ENCODE data around the gene ANAPC15. TPM values are rescaled to one million over a fixed set of nuclear protein-coding genes. Genes with fewer than 3 reads are reported as not detected.
A peak's percentile ranks its signal among the peaks of the same experiment; 100 is the strongest.

ANAPC15 gene
- total and polyA plus RNA-seq, 9 of the 15 experiments (the other 6 are each of a cell fraction or from before 2014, with no cell fraction given) = 53.0 to 254 (median 75.7) TPM

GRCh38 chr11:72102946-72103753, 9.3 kb downstream of the ANAPC15 start, which contains the start of gene LAMTOR1 (continued):
- peak in 1 of 2 experiments; percentile 22; a peak in 1 of 4 replicates for TF ChIP-seq NRF1 (conservative IDR thresholded peaks at IDR 0.05 in 1 of 2, IDR thresholded peaks at IDR 0.05 in 1 of 2)
- no peak for TF ChIP-seq CHD2 (IDR thresholded peaks at IDR 0.05; ENCODE audit: low read depth, low read length)
- TF ChIP-seq SOX6 (IDR thresholded peaks at IDR 0.05) = peak; percentile 57; the same call in 1 of the 2 replicates
- no peak for TF ChIP-seq HNRNPK (IDR thresholded peaks at IDR 0.05; ENCODE audit: low read depth, low read length, poor library complexity, severe bottlenecking)
- TF ChIP-seq YY1 (IDR thresholded peaks at IDR 0.05; ENCODE audit: borderline replicate concordance in 1 of 3, control insufficient read depth in 1 of 3, extremely low read depth in 1 of 3, insufficient read depth in 3 of 3, insufficient read length in 1 of 3, insufficient replicate concordance in 2 of 3, low read depth in 1 of 3, low read length in 2 of 3) = peak in 2 of 3 experiments; percentile 60 to 61
- TF ChIP-seq, protein P1, sequence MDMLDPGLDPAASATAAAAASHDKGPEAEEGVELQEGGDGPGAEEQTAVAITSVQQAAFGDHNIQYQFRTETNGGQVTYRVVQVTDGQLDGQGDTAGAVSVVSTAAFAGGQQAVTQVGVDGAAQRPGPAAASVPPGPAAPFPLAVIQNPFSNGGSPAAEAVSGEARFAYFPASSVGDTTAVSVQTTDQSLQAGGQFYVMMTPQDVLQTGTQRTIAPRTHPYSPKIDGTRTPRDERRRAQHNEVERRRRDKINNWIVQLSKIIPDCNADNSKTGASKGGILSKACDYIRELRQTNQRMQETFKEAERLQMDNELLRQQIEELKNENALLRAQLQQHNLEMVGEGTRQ (CRISPR knock-in tag; IDR thresholded peaks at IDR 0.05) = peak; percentile 95
- 0 out of 2 replicates have a peak, but pooled peaks have one; percentile 46 for TF ChIP-seq SLC30A9 (CRISPR knock-in tag; IDR thresholded peaks at IDR 0.05)
- TF ChIP-seq, protein P2, sequence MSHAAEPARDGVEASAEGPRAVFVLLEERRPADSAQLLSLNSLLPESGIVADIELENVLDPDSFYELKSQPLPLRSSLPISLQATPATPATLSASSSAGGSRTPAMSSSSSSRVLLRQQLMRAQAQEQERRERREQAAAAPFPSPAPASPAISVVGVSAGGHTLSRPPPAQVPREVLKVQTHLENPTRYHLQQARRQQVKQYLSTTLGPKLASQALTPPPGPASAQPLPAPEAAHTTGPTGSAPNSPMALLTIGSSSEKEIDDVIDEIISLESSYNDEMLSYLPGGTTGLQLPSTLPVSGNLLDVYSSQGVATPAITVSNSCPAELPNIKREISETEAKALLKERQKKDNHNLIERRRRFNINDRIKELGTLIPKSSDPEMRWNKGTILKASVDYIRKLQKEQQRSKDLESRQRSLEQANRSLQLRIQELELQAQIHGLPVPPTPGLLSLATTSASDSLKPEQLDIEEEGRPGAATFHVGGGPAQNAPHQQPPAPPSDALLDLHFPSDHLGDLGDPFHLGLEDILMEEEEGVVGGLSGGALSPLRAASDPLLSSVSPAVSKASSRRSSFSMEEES (CRISPR knock-in tag; IDR thresholded peaks at IDR 0.05) = peak; percentile 99
- TF ChIP-seq, protein P3, sequence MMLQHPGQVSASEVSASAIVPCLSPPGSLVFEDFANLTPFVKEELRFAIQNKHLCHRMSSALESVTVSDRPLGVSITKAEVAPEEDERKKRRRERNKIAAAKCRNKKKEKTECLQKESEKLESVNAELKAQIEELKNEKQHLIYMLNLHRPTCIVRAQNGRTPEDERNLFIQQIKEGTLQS (IDR thresholded peaks at IDR 0.05) = peak; percentile 57
- TF ChIP-seq, protein P3 (CRISPR knock-in tag; conservative IDR thresholded peaks at IDR 0.05) = no peak
- TF ChIP-seq GTF2F1 (IDR thresholded peaks at IDR 0.05; ENCODE audit: low read depth, low read length) = 0 out of 2 replicates have a peak, but pooled peaks have one; percentile 3
- TF ChIP-seq BMI1 (IDR thresholded peaks at IDR 0.05; ENCODE audit: low read length) = no peak
- TF ChIP-seq ATF7 (IDR thresholded peaks at IDR 0.05) = peak; percentile 83
- TF ChIP-seq, protein P4, sequence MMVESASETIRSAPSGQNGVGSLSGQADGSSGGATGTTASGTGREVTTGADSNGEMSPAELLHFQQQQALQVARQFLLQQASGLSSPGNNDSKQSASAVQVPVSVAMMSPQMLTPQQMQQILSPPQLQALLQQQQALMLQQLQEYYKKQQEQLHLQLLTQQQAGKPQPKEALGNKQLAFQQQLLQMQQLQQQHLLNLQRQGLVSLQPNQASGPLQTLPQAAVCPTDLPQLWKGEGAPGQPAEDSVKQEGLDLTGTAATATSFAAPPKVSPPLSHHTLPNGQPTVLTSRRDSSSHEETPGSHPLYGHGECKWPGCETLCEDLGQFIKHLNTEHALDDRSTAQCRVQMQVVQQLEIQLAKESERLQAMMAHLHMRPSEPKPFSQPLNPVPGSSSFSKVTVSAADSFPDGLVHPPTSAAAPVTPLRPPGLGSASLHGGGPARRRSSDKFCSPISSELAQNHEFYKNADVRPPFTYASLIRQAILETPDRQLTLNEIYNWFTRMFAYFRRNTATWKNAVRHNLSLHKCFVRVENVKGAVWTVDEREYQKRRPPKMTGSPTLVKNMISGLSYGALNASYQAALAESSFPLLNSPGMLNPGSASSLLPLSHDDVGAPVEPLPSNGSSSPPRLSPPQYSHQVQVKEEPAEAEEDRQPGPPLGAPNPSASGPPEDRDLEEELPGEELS (CRISPR knock-in tag; IDR thresholded peaks at IDR 0.05; ENCODE audit: borderline replicate concordance) = peak; percentile 62; the same call in 1 of the 2 replicates
- peak; percentile 54 for TF ChIP-seq LCOR (CRISPR knock-in tag; IDR thresholded peaks at IDR 0.05)
- peak; percentile 87 for TF ChIP-seq FOS (IDR thresholded peaks at IDR 0.05; ENCODE audit: extremely low read depth, insufficient read length)
- TF ChIP-seq, protein P5, sequence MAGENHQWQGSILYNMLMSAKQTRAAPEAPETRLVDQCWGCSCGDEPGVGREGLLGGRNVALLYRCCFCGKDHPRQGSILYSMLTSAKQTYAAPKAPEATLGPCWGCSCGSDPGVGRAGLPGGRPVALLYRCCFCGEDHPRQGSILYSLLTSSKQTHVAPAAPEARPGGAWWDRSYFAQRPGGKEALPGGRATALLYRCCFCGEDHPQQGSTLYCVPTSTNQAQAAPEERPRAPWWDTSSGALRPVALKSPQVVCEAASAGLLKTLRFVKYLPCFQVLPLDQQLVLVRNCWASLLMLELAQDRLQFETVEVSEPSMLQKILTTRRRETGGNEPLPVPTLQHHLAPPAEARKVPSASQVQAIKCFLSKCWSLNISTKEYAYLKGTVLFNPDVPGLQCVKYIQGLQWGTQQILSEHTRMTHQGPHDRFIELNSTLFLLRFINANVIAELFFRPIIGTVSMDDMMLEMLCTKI (IDR thresholded peaks at IDR 0.05; ENCODE audit: partially characterized antibody) = no peak
